ENCODE results near the gene MLST8.

The MLST8 gene

GRCh38 chr16:2210386-2211365 lies 5.4 kb downstream of the MLST8 start, which contains the start of gene BRICD5:
Gene BRICD5, minus strand, starts transcription at chr16:2210863. Its CDS starts 30 bp downstream, at chr16:2210833.
- DNase-seq: peak; percentile 28

GRCh38 chr16:2211923-2212347 lies 6.7 kb downstream of the MLST8 start:
- peak; percentile 17 for DNase-seq

DNA sequence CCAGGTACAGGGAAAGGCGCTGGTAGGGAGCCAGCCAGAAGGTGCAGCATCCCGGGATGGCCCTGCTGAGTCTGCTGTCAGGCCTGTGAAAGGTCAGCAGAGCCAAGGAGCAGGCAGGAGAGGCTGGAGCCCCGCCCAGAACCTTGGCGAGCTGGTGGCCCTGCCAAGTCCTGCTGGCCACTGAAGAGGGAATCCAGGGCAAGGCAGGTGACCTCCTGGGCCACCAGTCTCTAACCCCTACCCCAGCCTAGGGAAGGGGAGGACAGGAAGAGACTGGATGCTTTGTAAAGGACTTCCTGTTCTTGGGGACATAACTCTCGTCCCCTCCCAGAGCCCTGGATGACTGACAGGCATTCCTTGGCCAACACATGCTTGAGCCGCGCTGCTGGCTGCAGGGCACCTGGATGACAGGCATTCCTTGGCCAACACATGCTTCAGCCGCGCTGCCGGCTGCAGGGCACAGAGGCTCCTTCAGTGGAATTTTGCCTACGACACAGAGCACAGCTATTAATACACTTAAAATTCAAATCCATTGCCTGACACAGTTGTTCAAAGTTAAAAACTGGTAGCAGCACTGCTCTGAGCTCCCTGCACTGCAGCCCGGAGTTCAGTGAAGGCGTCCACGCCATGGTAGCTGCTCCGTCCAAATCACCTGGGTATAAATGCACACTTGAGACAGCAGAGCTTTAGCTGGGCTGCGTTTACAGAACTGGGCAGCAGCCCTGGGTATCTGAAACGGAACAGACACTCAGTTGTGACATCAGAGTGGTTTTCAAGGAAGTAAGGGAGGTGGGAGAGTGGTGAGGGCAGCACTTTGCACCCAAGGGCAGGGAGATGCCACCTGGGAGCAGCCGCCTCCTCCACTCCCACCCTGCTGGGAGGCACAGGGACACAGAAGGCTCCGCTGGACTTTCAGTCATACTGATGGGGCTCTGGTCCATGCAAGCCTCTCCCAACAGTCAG lies 7.4 kb downstream of the MLST8 start:
- DNase-seq: peak; percentile 52

- DNase-seq: peak; percentile 28
Observed at GRCh38 chr16:2213817-2214718, 8.8 kb downstream of the MLST8 start.

DNA sequence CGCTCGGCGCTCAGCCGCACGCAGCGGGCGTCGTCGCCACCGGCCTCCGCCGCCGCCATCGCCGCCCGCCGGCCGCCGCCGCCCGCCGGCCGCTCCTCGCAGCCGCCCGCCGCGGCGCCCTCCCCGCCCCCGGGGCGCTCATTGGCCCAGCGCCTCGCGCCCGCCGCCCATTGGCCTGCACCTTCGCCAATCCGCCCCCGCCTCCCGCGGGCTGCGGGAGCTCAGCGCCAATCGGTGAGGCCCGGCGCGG lies 9.4 kb downstream of the MLST8 start, which contains the start of gene PGP:
Gene PGP (minus strand): TSS at position 122 of the 250 bp plus-strand sequence. CDS start 63 bp downstream, at position 59.
- DNase-seq: no peak

DNA sequence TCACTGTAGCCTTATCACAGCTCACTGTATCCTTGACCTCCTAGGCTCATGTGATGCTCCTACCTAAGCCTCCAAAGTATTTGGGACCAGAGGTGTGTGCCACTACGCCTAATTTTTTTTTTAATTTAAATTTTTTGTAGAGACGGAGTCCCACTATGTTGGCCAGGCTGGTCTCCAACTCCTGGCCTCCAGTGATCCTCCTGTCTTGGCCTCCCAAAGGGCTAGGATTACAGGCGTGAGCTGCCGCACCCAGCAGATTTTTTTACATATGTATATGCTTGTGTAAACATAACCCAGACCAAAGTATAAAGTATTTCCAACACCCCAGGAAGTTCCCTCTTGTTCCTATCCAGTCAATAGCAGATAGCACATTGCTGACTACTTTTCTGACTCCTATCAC lies 11.1 kb downstream of the MLST8 start:
- DNase-seq: no peak

- peak; percentile 99 for DNase-seq
Observed at GRCh38 chr16:2223221-2223941, 18.1 kb downstream of the MLST8 start, which contains the start of gene E4F1. Gene E4F1, plus strand, starts transcription at chr16:2223591. Its CDS starts 23 bp downstream, at chr16:2223614.

DNA sequence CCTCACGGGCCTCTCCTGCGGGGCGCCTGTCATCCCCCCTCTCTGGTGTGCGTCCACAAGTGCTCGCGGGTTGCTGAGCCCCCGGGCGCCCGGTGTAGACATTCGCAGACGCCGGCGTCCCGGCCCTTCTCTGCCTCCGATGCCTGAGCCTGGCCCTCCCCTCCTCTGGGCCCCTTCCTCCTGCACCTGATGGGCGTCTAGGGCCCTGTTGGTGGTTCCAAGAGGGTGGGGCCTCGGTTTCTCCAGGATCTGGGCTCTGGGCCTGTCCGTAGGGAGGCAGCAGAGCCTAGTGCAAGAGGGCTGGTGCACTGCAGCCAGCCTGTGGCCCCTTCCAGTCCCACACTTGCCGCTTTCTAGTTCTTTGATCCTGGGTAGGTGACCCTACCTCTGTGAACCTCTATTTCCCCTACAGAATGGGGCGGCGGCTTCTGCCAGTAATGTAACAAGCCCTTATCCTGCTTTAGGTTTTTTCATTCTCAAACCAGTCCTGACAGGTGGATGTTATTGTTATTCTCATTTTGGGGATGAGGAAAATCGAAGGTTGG lies 18.8 kb downstream of the MLST8 start:
- no peak for DNase-seq

- no peak for DNase-seq
Observed at GRCh38 chr16:2226245-2226793, 21.1 kb downstream of the MLST8 start.

GRCh38 chr16:2226918-2227317 lies 21.7 kb downstream of the MLST8 start:
- DNase-seq: no peak

GRCh38 chr16:2228161-2228824 lies 23.0 kb downstream of the MLST8 start:
- DNase-seq: no peak

- no peak for DNase-seq
Observed at GRCh38 chr16:2229091-2229490, 23.8 kb downstream of the MLST8 start.

- DNase-seq: no peak
Observed at GRCh38 chr16:2229632-2230250, 24.5 kb downstream of the MLST8 start.

DNA sequence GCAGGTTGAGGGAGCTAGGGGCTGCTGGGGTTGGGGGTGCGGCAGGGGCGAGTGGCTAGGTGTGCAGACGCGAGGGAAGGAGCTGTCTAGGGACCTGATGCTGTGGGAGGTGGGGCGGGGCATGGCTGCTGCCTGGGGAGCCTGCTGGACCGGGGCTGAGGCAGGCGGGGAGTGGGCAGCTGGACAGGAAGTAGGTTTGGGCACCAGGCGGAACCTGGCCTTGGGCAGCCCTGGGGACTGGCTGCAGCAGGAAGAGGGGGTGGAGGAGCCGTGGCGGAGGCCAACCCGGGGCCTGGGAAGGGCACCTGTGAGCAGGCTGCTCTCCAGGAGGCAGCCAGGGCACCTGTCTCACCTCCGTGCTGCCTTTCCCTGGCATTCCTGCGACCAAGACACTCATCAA lies 25.1 kb downstream of the MLST8 start:
- DNase-seq: no peak

- no peak for DNase-seq
Observed at GRCh38 chr16:2231016-2231931, 26.0 kb downstream of the MLST8 start.

GRCh38 chr16:2232094-2232990 lies 27.1 kb downstream of the MLST8 start:
- DNase-seq: no peak

- DNase-seq: no peak
Observed at GRCh38 chr16:2233046-2233775, 28.0 kb downstream of the MLST8 start.
